Thyroid gland (tissue), 4 donors: ENCODE data around the gene CDH23. TPM values are rescaled to one million over a fixed set of nuclear protein-coding genes. Genes with fewer than 3 reads are reported as not detected.

ENCODE experiments used
- DNase-seq, 2 donors: peaks; one replicate each; pipeline ENCODE4 v3.0.0-alpha.2; 2019
- H3K27ac ChIP-seq, 3 donors: fragments of 200-600 bp; sonication (generic); 1 replicate in 2 of 3; 2 replicates in 1 of 3; pipeline ENCODE4 v1.5.1; 2016 to 2019; ENCODE audit warnings: mild to moderate bottlenecking in 1 of 3, moderate library complexity in 1 of 3
- H3K27me3 ChIP-seq: fragments of 200-600 bp; sonication (generic); one replicate; pipeline ENCODE4 v1.5.1; 2019
- H3K36me3 ChIP-seq, 2 donors: fragments of 200-600 bp; sonication (generic); one replicate each; pipeline ENCODE4 v1.5.1; 2016 to 2019
- H3K4me1 ChIP-seq, 2 donors: fragments of 200-600 bp; sonication (generic); one replicate each; pipeline ENCODE4 v1.5.1; 2017 to 2019
- H3K4me3 ChIP-seq, 3 donors: fragments of 200-600 bp; sonication (generic); replicated peaks in 1 of 3; 1 replicate in 2 of 3; 2 replicates in 1 of 3; pipeline ENCODE4 v1.5.1; 2016; ENCODE audit warnings: mild to moderate bottlenecking in 1 of 3
- H3K9me3 ChIP-seq: fragments of 200-600 bp; sonication (generic); one replicate; pipeline ENCODE4 v1.5.1; 2017
- CTCF ChIP-seq, 6 experiments: fragments of 200-600 bp in 3 of 6; fragments of 450-650 bp in 3 of 6; sonication (generic) in 3 of 6; IDR thresholded peaks; one replicate each; pipeline ENCODE4 v1.5.1; 2016 to 2019; ENCODE audit warnings: antibody characterized with exemption in 6 of 6, mild to moderate bottlenecking in 2 of 6, inconsistent platforms in 1 of 6, moderate library complexity in 1 of 6
- POLR2A ChIP-seq, 2 donors: fragments of 450-650 bp; IDR thresholded peaks; one replicate each; pipeline ENCODE4 v1.6.1; 2017; ENCODE audit warnings: antibody characterized with exemption in 2 of 2, mild to moderate bottlenecking in 2 of 2, moderate library complexity in 1 of 2
- WGBS, 2 donors: methylation state at CpG; one replicate each; pipeline ENCODE4 v1.1.5; 2017; 5-methylcytosine and 5-hydroxymethylcytosine counted together
- intact Hi-C: fragments of 100-400 bp; cut with DNase I; formaldehyde crosslinking; loops from one replicate; pipeline ENCODE4 v1.15.1; 2023
- total RNA-seq, 4 donors: library from RNA; depleted of rRNA; stranded (reverse); fragments of >200 nt; gene quantifications; one replicate each; pipeline ENCODE4 v1.2.3, GENCODE V29; 2016

The CDH23 gene
- 1 to 10 TPM; 3.0 to 4.2 (median 3.9) TPM for total RNA-seq

- no peak for TF ChIP-seq CTCF (IDR thresholded peaks at IDR 0.05)
- no peak for TF ChIP-seq POLR2A (IDR thresholded peaks at IDR 0.05)
- Histone ChIP-seq H3K4me3 (peak within 1 kb of the TSS in 1 of 3 donors; percentile 40), H3K4me1 (peaks cover 11 to 14% of the 10 kb centered on the region in 2 donors), H3K27me3 (peaks cover 15% of the 10 kb centered on the region), H3K27ac (no peak within 1 kb of the TSS), H3K9me3 (no peaks in the 10 kb centered on the region), H3K36me3 (no peaks in the 10 kb centered on the region)
- intact Hi-C loops, result no loop called here
- DNase-seq, result peak; percentile 25 to 33
- 0% methylated on average over 6 of the region's 91 CpGs; no CpG with 5 or more reads in 1 of the 2 donors for WGBS, 2 donors
Observed at GRCh38 chr10:71396711-71397295, at the start of gene CDH23. TSS of gene CDH23 (plus strand) at chr10:71396920. CDS start at chr10:71439832, 42,912 bp downstream.

- intact Hi-C loops, result no loop called here
Observed at GRCh38 chr10:71347587-71348395, 48.9 kb upstream of the CDH23 start.

GRCh38 chr10:71348850-71349249, 47.9 kb upstream of the CDH23 start:
- Histone ChIP-seq H3K4me1 (peaks cover 0 to 7% of the 10 kb centered on the region in 2 donors), H3K4me3 (no peak overlapping the region), H3K9me3 (no peaks in the 10 kb centered on the region), H3K27ac (no peak overlapping the region), H3K36me3 (no peaks in the 10 kb centered on the region), H3K27me3 (no peaks in the 10 kb centered on the region)
- intact Hi-C loops, result no loop called here
- 100% methylated on average over 1 of the region's 1 CpG for WGBS, 2 donors
- TF ChIP-seq POLR2A (IDR thresholded peaks at IDR 0.05), result no peak
- no peak for TF ChIP-seq CTCF (IDR thresholded peaks at IDR 0.05)
- DNase-seq, result no peak

More at GRCh38 chr10:71347587-71348395, 48.9 kb upstream of the CDH23 start:
- Histone ChIP-seq H3K4me3 (no peak overlapping the region), H3K27me3 (no peaks in the 10 kb centered on the region), H3K4me1 (peaks cover 0 to 7% of the 10 kb centered on the region in 2 donors), H3K9me3 (no peaks in the 10 kb centered on the region), H3K27ac (no peak overlapping the region), H3K36me3 (no peaks in the 10 kb centered on the region)
- no peak for TF ChIP-seq CTCF (IDR thresholded peaks at IDR 0.05)
- DNase-seq, result no peak
- 80 to 81% methylated on average over 9 to 14 of the region's 14 CpGs for WGBS, 2 donors

- 94 to 98% methylated on average over 5 to 7 of the region's 7 CpGs for WGBS, 2 donors
- H3K4me3 ChIP-seq, result no peak overlapping the region
- intact Hi-C loops, result no loop called here
Observed at GRCh38 chr10:71349406-71349805, 47.3 kb upstream of the CDH23 start.

More at GRCh38 chr10:71349406-71349805, 47.3 kb upstream of the CDH23 start:
- DNase-seq, result no peak
- no peaks in the 10 kb centered on the region for H3K36me3 ChIP-seq
- peaks cover 0 to 5% of the 10 kb centered on the region in 2 donors for H3K4me1 ChIP-seq
- no peak overlapping the region for H3K27ac ChIP-seq
- H3K27me3 ChIP-seq, result no peaks in the 10 kb centered on the region
- H3K9me3 ChIP-seq, result no peaks in the 10 kb centered on the region
- TF ChIP-seq CTCF (IDR thresholded peaks at IDR 0.05) (no peak), POLR2A (IDR thresholded peaks at IDR 0.05) (no peak)
